Adrenal gland (tissue), 12 donors: ENCODE results near the gene UBC. TPM values are rescaled to one million over a fixed set of nuclear protein-coding genes. Genes with fewer than 3 reads are reported as not detected.

Source experiments
- DNase-seq, 7 donors: peaks; one replicate each; pipeline ENCODE4 v3.0.0-alpha.2; 2019 to 2020
- H3K27ac ChIP-seq, 5 donors: fragments of 200-600 bp; sonication (generic) in 4 of 5; 1 replicate in 3 of 5; 2 replicates in 2 of 5; pipeline versions ENCODE4 v1.5.1 to v1.8.0; 2016 to 2020; ENCODE audit warnings: mild to moderate bottlenecking in 1 of 5
- H3K27me3 ChIP-seq: fragments of 200-600 bp; 2 replicates; pipeline ENCODE4 v1.8.0; 2021
- H3K36me3 ChIP-seq, 2 donors: fragments of 200-600 bp; replicated peaks in 1 of 2; 1 replicate in 1 of 2; 2 replicates in 1 of 2; pipeline versions ENCODE4 v1.5.1 to v1.8.0; 2018 to 2022
- H3K4me1 ChIP-seq, 2 donors: fragments of 200-600 bp; replicated peaks in 1 of 2; 1 replicate in 1 of 2; 2 replicates in 1 of 2; pipeline versions ENCODE4 v1.5.1 to v1.8.0; 2018 to 2021
- H3K4me3 ChIP-seq, 4 donors: fragments of 200-600 bp; sonication (generic) in 3 of 4; one replicate each; pipeline ENCODE4 v1.5.1; 2016 to 2018
- H3K9me3 ChIP-seq, 3 donors: fragments of 200-600 bp; sonication (generic) in 1 of 3; replicated peaks in 1 of 3; 1 replicate in 2 of 3; 2 replicates in 1 of 3; pipeline versions ENCODE4 v1.5.1 to v1.8.0; 2016 to 2021
- POLR2A ChIP-seq, 2 donors: fragments of 450-650 bp; IDR thresholded peaks; one replicate each; pipeline ENCODE4 v1.6.1; 2017; ENCODE audit warnings: antibody characterized with exemption in 2 of 2, mild to moderate bottlenecking in 2 of 2, moderate library complexity in 1 of 2
- WGBS, 4 donors: extraction: QIAGEN DNeasy Blood & Tissue Kit in 2 of 4; methylation state at CpG; one replicate each; pipeline versions ENCODE4 v1.1.5 to v1.1.7; 2013 to 2017; 5-methylcytosine and 5-hydroxymethylcytosine counted together
- intact Hi-C, 2 donors: fragments of 100-400 bp; cut with DNase I; formaldehyde crosslinking; loops; one replicate each; pipeline versions ENCODE4 v1.14.1 to v1.15.0; 2022 to 2023
- polyA plus RNA-seq, 3 donors: library from polyadenylated mRNA; stranded (reverse); fragments of 200-250 nt in 2 of 3; fragments of 350-450 nt in 1 of 3; fragmentation: Illumina TruSeq in 1 of 3; extraction: RNeasy Lipid Tissue Mini Kit (QIAGEN cat#74804) in 1 of 3; gene quantifications; one replicate each; pipeline ENCODE4 v1.2.3, GENCODE V29; 2013 to 2014
- total RNA-seq, 9 donors: library from RNA; depleted of rRNA in 4 of 9; stranded (reverse); fragments of >200 nt in 4 of 9; fragments of 120-200 nt in 1 of 9; fragmentation: NEBNext Ultra II Directional in 1 of 9; extraction: Animal tissue kit (Norgen Biotek cat#: 25700) in 1 of 9; gene quantifications; one replicate each; pipeline versions ENCODE4 v1.1.0 to v1.2.4, GENCODE V29; 2013 to 2023
- TF ChIP-seq, protein P1 (sequence below), 6 experiments: fragments of 450-650 bp in 4 of 6; fragments of 200-600 bp in 2 of 6; sonication (generic) in 1 of 6; IDR thresholded peaks; 1 replicate in 5 of 6; 2 replicates in 1 of 6; pipeline versions ENCODE4 v1.5.1 to v1.8.0; 2016 to 2021; ENCODE audit warnings: antibody characterized with exemption in 6 of 6, mild to moderate bottlenecking in 2 of 6, moderate library complexity in 1 of 6
- donor health status: healthy with polysubstance abuse.
- donor health status: Bipolar disorder and iron deficiency.
- donor health status: DM: yes; HTN: yes; CAD: no.
- donor health status: DM: no; HTN: no; CAD: no.
- donor health status: DM: no; HTN: no; CAD: no.
- donor health status: DM: yes; HTN: yes; CAD: no.

The UBC gene
- total and polyA plus RNA-seq, 12 donors, result 797 to 1,869 (median 1,116) TPM

DNA sequence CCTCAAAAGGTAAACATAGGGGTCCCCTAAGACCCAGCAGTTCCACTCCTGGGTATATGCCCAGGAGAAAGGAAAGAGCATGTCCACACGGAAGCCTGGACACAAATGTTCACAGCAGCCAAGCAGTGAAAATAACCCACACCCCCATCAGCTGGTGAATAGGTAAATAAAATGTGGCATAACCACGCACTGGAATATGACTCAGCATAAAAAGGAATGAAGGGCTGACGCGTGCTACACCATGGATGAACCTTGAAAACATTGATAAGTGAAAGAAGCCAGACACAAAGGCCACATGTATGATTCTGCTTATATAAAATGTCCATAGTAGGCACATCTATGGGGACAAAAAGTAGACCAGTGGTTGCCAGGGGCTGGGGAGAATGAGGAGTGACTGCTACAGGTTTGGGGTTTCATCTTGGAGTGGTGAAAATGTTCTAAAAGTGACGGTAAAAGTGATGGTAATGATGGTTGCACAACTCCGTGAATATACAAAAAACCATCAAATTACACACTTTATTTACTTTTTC lies 47.0 kb downstream of the UBC start:
- H3K36me3 ChIP-seq, result no peaks in the 10 kb centered on the region
- DNase-seq, result peak in 6 of 7 donors; percentile 61 to 79 (median 75)
- H3K4me1 ChIP-seq, result peaks cover 12 to 43% of the 10 kb centered on the region in 2 donors
- H3K4me3 ChIP-seq, result no peak overlapping the region
- H3K27me3 ChIP-seq, result no peaks in the 10 kb centered on the region
- no peaks in the 10 kb centered on the region for H3K9me3 ChIP-seq
- intact Hi-C loops, result no loop called here
- TF ChIP-seq POLR2A (IDR thresholded peaks at IDR 0.05), result peak in 1 of 2 donors; percentile 58
- TF ChIP-seq, protein P1, sequence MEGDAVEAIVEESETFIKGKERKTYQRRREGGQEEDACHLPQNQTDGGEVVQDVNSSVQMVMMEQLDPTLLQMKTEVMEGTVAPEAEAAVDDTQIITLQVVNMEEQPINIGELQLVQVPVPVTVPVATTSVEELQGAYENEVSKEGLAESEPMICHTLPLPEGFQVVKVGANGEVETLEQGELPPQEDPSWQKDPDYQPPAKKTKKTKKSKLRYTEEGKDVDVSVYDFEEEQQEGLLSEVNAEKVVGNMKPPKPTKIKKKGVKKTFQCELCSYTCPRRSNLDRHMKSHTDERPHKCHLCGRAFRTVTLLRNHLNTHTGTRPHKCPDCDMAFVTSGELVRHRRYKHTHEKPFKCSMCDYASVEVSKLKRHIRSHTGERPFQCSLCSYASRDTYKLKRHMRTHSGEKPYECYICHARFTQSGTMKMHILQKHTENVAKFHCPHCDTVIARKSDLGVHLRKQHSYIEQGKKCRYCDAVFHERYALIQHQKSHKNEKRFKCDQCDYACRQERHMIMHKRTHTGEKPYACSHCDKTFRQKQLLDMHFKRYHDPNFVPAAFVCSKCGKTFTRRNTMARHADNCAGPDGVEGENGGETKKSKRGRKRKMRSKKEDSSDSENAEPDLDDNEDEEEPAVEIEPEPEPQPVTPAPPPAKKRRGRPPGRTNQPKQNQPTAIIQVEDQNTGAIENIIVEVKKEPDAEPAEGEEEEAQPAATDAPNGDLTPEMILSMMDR (IDR thresholded peaks at IDR 0.05), result no peak
- WGBS, 4 donors, result 27 to 44% (median 42%) methylated on average over 6 of the region's 6 CpGs
- H3K27ac ChIP-seq, result peak overlapping the region; percentile 80 to 97 (median 90)

DNA sequence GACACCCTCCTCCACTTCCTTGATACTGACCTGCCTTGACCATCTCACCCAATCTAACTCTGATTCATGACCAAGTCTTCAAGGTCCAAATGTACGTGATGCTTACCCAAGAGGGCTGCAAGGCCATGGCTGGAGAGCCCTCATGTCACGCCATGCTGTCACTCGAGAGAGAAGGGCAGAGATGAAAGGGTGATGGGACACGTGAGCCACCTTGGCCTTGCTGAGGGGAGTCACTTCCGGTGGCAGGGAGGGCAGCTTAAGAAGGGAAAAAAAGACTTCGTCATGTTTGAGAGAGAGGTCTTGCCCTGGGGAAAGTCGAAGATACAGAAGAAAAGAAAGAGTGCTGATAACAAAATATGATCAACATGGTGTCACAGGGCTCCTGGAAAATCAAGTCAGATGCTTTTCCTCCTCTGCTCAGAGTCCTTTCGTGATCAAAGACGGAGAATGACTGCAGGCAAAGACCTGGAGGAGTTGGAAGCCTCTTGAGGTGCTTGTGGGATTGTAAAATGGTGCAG lies 47.5 kb downstream of the UBC start:
- H3K27me3 ChIP-seq, result no peaks in the 10 kb centered on the region
- no peaks in the 10 kb centered on the region for H3K9me3 ChIP-seq
- H3K4me3 ChIP-seq, result no peak overlapping the region
- TF ChIP-seq POLR2A (IDR thresholded peaks at IDR 0.05), result no peak
- TF ChIP-seq, protein P1 (IDR thresholded peaks at IDR 0.05), result no peak
- H3K36me3 ChIP-seq, result no peaks in the 10 kb centered on the region
- intact Hi-C loops, result no loop called here
- peak overlapping the region; percentile 80 to 97 (median 90) for H3K27ac ChIP-seq
- DNase-seq, result peak; percentile 83 to 96 (median 91)
- peaks cover 17 to 43% of the 10 kb centered on the region in 2 donors for H3K4me1 ChIP-seq
- WGBS, 4 donors, result 45 to 58% (median 48%) methylated on average over 9 of the region's 9 CpGs

DNA sequence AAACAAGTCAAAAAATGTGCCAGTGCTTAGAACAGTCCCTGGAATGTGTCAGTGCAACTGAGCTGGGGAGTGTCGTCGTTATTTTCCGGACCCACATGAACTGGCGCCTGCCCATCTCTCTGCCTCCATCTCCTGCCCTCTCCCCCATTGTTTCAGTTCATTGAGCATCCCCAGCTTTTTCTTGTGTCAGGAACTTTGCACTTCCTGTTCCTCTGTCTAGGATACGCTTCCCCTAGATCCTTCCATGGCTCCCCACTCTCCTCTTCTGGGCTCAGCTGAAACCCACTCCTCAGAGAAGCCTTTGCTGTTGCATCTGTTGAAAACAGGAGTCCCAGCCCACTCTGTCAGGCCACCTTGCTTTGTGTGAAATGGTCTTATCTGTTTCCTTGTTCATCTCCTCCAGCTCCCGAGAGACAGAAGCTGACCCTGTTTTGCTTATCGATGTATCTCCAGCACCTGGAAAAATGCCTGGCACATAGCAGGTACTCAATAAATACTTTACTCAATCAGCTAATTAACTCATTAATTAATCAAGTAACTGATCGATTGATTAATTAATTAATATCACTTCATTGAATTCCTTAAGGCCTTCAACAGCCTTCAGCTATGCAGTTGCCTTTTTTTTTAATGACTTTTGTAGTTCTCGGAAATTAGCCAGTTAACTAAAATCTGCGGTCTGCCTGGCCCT lies 48.1 kb downstream of the UBC start:
- WGBS, 4 donors, result 58 to 69% (median 62%) methylated on average over 10 of the region's 10 CpGs
- Histone ChIP-seq H3K27me3 (no peaks in the 10 kb centered on the region), H3K36me3 (no peaks in the 10 kb centered on the region), H3K4me1 (peaks cover 19 to 39% of the 10 kb centered on the region in 2 donors), H3K27ac (peak overlapping the region; percentile 80 to 97 (median 90)), H3K9me3 (no peaks in the 10 kb centered on the region), H3K4me3 (no peak overlapping the region)
- intact Hi-C loops, result no loop called here
- peak in 1 of 7 donors; percentile 27 for DNase-seq
- TF ChIP-seq POLR2A (IDR thresholded peaks at IDR 0.05), result no peak
- TF ChIP-seq, protein P1 (IDR thresholded peaks at IDR 0.05), result no peak

DNA sequence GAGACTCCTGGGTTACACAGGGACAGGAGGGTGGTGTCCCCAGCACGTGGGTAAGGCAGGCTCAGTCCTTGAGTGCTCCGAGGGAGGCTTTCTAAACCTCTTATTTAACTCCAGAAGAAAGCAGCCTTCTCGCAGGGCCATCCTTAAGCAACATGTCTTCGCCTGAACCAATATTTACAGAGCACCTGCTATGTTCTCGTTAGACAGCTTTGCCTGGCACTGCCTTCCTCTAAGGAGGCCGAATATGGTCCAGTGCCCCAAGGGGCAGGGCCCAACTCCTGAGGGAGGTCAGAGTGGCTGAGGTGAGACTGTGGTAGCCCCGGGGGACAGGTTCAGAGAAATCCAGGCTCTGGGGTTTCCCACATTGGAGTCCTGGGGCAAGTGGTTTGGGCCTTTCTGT lies 48.7 kb downstream of the UBC start:
- Histone ChIP-seq H3K4me1 (peaks cover 19 to 43% of the 10 kb centered on the region in 2 donors), H3K27me3 (no peaks in the 10 kb centered on the region), H3K36me3 (no peaks in the 10 kb centered on the region), H3K9me3 (no peaks in the 10 kb centered on the region), H3K27ac (peak overlapping the region; percentile 80 to 97 (median 90)), H3K4me3 (no peak overlapping the region)
- 65 to 78% (median 72%) methylated on average over 7 of the region's 7 CpGs for WGBS, 4 donors
- TF ChIP-seq, protein P1 (IDR thresholded peaks at IDR 0.05), result no peak
- no peak for TF ChIP-seq POLR2A (IDR thresholded peaks at IDR 0.05)
- DNase-seq, result peak in 1 of 7 donors; percentile 16
- intact Hi-C loops, result no loop called here
